ENCODE data around the gene PRSS1.

DNA sequence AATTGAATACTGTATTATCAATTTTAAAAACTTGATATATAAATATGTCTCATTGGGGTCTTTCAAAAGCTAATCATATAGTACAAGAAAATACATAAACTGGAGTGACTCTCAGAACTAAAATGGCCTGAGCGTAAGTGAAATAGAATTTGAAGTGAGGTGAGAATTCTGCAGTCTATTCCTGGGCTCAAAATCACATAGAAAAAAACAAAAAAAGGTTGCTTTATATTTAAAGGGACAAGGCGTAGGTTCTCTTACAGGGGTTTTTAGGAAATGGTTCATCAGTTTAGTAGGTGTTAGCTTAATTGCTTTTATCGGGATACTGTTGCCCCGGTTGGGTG, 36.7 kb upstream of the PRSS1 start:
- TF ChIP-seq PHF8 (conservative IDR thresholded peaks at IDR 0.05; ENCODE audit: low read depth, low read length) (no peak), TAF1 (IDR thresholded peaks at IDR 0.05; ENCODE audit: low read depth, low read length) (no peak)

Data from H1 (cell line).